Endothelial cell of umbilical vein (primary cell): ENCODE data around the gene MICAL3. TPM values are rescaled to one million over a fixed set of nuclear protein-coding genes. Genes with fewer than 3 reads are reported as not detected.

Experiments
- BruUV-seq: library from RNA; stranded (reverse); fragments of 400-500 nt; replicated peaks from 2 replicates; lab custom pipeline; 2021; lab: Mats Ljungman, UMichigan
- CTCF ChIA-PET: fragments of 300-600, 350-600 bp; sonication (Branson Sonifier 250); formaldehyde crosslinking; loops from one replicate; lab custom pipeline; 2021; ENCODE audit warnings: antibody characterized with exemption, inconsistent platforms; lab: Charles Lee
- POLR2A ChIA-PET: fragments of 300-600, 350-600 bp; sonication (Branson Sonifier 250); formaldehyde crosslinking; loops from one replicate; lab custom pipeline; 2021; ENCODE audit warnings: antibody characterized with exemption, inconsistent platforms; lab: Charles Lee
- DNase-seq: peaks from one replicate; pipeline ENCODE4 v3.0.0-alpha.2; 2011; ENCODE audit warnings: low read depth, low spot score
- FAIRE-seq: peaks from 2 replicates; lab custom pipeline; 2011; peaks lifted over from hg19 to GRCh38; lab: Jason Lieb, UNC
- H2AFZ ChIP-seq: 2 replicates; pipeline ENCODE4 v1.6.0; 2012; ENCODE audit warnings: low read depth, low read length, control low read depth, inconsistent platforms
- H3K27ac ChIP-seq: 2 replicates; pipeline ENCODE4 v1.5.1; 2011; ENCODE audit warnings: low read depth, mild to moderate bottlenecking, control low read depth, low read length, moderate library complexity; ENCODE audit not compliant: insufficient read depth
- H3K27me3 ChIP-seq, 2 experiments: 2 replicates each; pipeline versions ENCODE4 v1.6.0 to v1.6.1; 2011; ENCODE audit warnings: low read length in 2 of 2, mixed read lengths in 1 of 2; ENCODE audit not compliant: control insufficient read depth in 2 of 2, insufficient read depth in 2 of 2
- H3K36me3 ChIP-seq, 2 experiments: 2 replicates in 1 of 2; 3 replicates in 1 of 2; pipeline ENCODE4 v1.5.1; 2011; ENCODE audit warnings: low read length in 2 of 2, mild to moderate bottlenecking in 1 of 2, moderate library complexity in 1 of 2; ENCODE audit not compliant: control insufficient read depth in 2 of 2, insufficient read depth in 2 of 2; ENCODE audit errors: extremely low read depth in 1 of 2
- H3K4me1 ChIP-seq: 3 replicates; pipeline ENCODE4 v1.5.1; 2011; ENCODE audit warnings: mild to moderate bottlenecking, low read length; ENCODE audit not compliant: control insufficient read depth, insufficient read depth; ENCODE audit errors: extremely low read depth
- H3K4me2 ChIP-seq: 2 replicates; pipeline ENCODE4 v1.6.1; 2011; ENCODE audit warnings: low read length, control low read depth, mixed read lengths; ENCODE audit not compliant: insufficient read depth
- H3K4me3 ChIP-seq, 3 experiments: fragments of 200-600 bp in 1 of 3; sonication (generic), shearing (Covaris generic) in 1 of 3; replicated peaks in 1 of 3; 2 replicates each; pipeline ENCODE4 v1.5.1; 2011 to 2016; ENCODE audit warnings: control low read depth in 3 of 3, low read length in 3 of 3, mild to moderate bottlenecking in 2 of 3, inconsistent platforms in 1 of 3, low read depth in 1 of 3, moderate library complexity in 1 of 3; ENCODE audit not compliant: insufficient read depth in 1 of 3
- H3K79me2 ChIP-seq: 2 replicates; pipeline ENCODE4 v1.6.0; 2012; ENCODE audit warnings: low read length, inconsistent platforms; ENCODE audit not compliant: control insufficient read depth, insufficient read depth
- H3K9ac ChIP-seq: replicated peaks from 2 replicates; pipeline ENCODE3; 2011; ENCODE audit warnings: low read length, control low read depth; ENCODE audit not compliant: insufficient read depth; ENCODE audit errors: extremely low read depth
- H3K9me1 ChIP-seq: replicated peaks from 3 replicates; pipeline ENCODE4 v1.6.0; 2011; ENCODE audit warnings: mild to moderate bottlenecking, low read length; ENCODE audit not compliant: control insufficient read depth, insufficient read depth; ENCODE audit errors: extremely low read depth
- H3K9me3 ChIP-seq: replicated peaks from 2 replicates; pipeline ENCODE4 v1.5.1; 2012; ENCODE audit warnings: low read length, inconsistent platforms; ENCODE audit not compliant: control insufficient read depth, insufficient read depth
- H4K20me1 ChIP-seq: replicated peaks from 2 replicates; pipeline ENCODE3; 2011; ENCODE audit warnings: mild to moderate bottlenecking, low read length; ENCODE audit not compliant: control insufficient read depth, insufficient read depth; ENCODE audit errors: extremely low read depth
- CTCF ChIP-seq, 2 donors: IDR thresholded peaks; 1 replicate in 1 of 2; 2 replicates in 1 of 2; pipeline ENCODE4 v1.5.1; 2011; ENCODE audit warnings: low read length in 2 of 2, mild to moderate bottlenecking in 2 of 2, moderate library complexity in 2 of 2, control low read depth in 1 of 2, inconsistent platforms in 1 of 2, low read depth in 1 of 2; ENCODE audit not compliant: insufficient read depth in 1 of 2; ENCODE audit errors: extremely low read depth in 1 of 2
- EZH2 ChIP-seq: IDR thresholded peaks from 2 replicates; pipeline ENCODE4 v1.6.1; 2012; ENCODE audit warnings: borderline replicate concordance, low read depth, mild to moderate bottlenecking, moderate library complexity, low read length, inconsistent platforms; ENCODE audit not compliant: severe bottlenecking
- FOS ChIP-seq: IDR thresholded peaks from 2 replicates; pipeline ENCODE4 v1.6.1; 2011; ENCODE audit warnings: mild to moderate bottlenecking, low read length, moderate library complexity, borderline replicate concordance; ENCODE audit not compliant: insufficient read depth
- GATA2 ChIP-seq: IDR thresholded peaks from 2 replicates; pipeline ENCODE4 v1.7.0; 2011; ENCODE audit warnings: low read depth, mild to moderate bottlenecking, moderate library complexity, mixed read lengths, low read length; ENCODE audit not compliant: insufficient read length, insufficient read depth
- JUN ChIP-seq: IDR thresholded peaks from 2 replicates; pipeline ENCODE4 v1.6.1; 2011; ENCODE audit warnings: borderline replicate concordance, low read depth; ENCODE audit not compliant: insufficient read length, insufficient read depth
- MAX ChIP-seq: IDR thresholded peaks from 2 replicates; pipeline ENCODE4 v1.6.1; 2011; ENCODE audit not compliant: insufficient read depth, insufficient read length
- MYC ChIP-seq: IDR thresholded peaks from one replicate; pipeline ENCODE4 v1.6.1; 2011; ENCODE audit warnings: mild to moderate bottlenecking, low read depth, low read length
- POLR2A ChIP-seq: IDR thresholded peaks from 2 replicates; pipeline ENCODE4 v1.6.1; 2012; ENCODE audit warnings: low read depth, mild to moderate bottlenecking, control low read depth, low read length
- POLR2AphosphoS5 ChIP-seq: IDR thresholded peaks from 2 replicates; pipeline ENCODE4 v1.6.1; 2012; ENCODE audit warnings: low read depth, mild to moderate bottlenecking, control low read depth, low read length, moderate library complexity; ENCODE audit not compliant: insufficient read depth
- dilution Hi-C: fragments of 300-500 bp; cut with MboI; formaldehyde crosslinking; loops from one replicate; pipeline ENCODE4 v1.15.0; 2019; ENCODE audit warnings: low sequenced_read_pairs; ENCODE audit not compliant: extremely low pct_ligation_motif_present
- intact Hi-C: fragments of 100-400 bp; cut with micrococcal nuclease; formaldehyde crosslinking; loops from one replicate; pipeline ENCODE4 v1.10.0; 2022
- polyA plus RNA-seq, 4 experiments: library from polyadenylated mRNA; depleted of rRNA in 3 of 4; stranded (reverse) in 3 of 4; unstranded in 1 of 4; fragments of >200 nt; gene quantifications; 2 replicates each; pipeline versions ENCODE4 v1.2.1 to v1.2.3, GENCODE V29; 2011 to 2012; ENCODE audit warnings: missing spikeins in 1 of 4
- total RNA-seq: library from RNA; stranded (reverse); gene quantifications from 2 replicates; pipeline ENCODE4 v1.2.3, GENCODE V29; 2021

Gene MICAL3
- total and polyA plus RNA-seq, 2 donors (not counting 3 experiments of a cell fraction or from before 2014, with no cell fraction given), result 14.5 to 63.7 TPM

GRCh38 chr22:17794726-17795542, 229.4 kb downstream of the MICAL3 start:
- Histone ChIP-seq H3K9ac (no peak overlapping the region), H2AFZ (no peak overlapping the region), H3K27me3 (no peaks in the 10 kb centered on the region), H3K9me3 (no peaks in the 10 kb centered on the region), H3K4me1 (no peaks in the 10 kb centered on the region), H3K27ac (no peak overlapping the region), H4K20me1 (no peaks in the 10 kb centered on the region), H3K4me3 (no peak overlapping the region), H3K9me1 (no peaks in the 10 kb centered on the region), H3K79me2 (no peaks in the 10 kb centered on the region), H3K4me2 (no peak overlapping the region), H3K36me3 (peaks cover 0 to 3% of the 10 kb centered on the region in 2 experiments)
- FAIRE-seq, result no peak
- dilution Hi-C loops (no loop called here), intact Hi-C loops (no loop called here)
- ChIA-PET POLR2A (no interaction called here), CTCF (no interaction called here)
- TF ChIP-seq CTCF (IDR thresholded peaks at IDR 0.05; ENCODE audit: extremely low read depth in 1 of 2, insufficient read depth in 1 of 2, low read depth in 1 of 2, low read length in 2 of 2) (no peak), POLR2A (no peak), GATA2 (no peak), POLR2AphosphoS5 (no peak), JUN (no peak), EZH2 (no peak), MYC (no peak), MAX (no peak), FOS (no peak)
- no peak for DNase-seq
- no TSS peak for BruUV-seq
